Central memory CD8-positive, alpha-beta T cell (primary cell): ENCODE measurements around the gene SNX9.

Experiments
- ATAC-seq: fragments of 150-1000 bp; cut with Tn5 transposase; replicated peaks from 2 replicates; pipeline ENCODE4 v1.10.0; 2022; ENCODE audit warnings: mild to moderate bottlenecking, moderate FRiP score, moderate number of reproducible peaks; ENCODE audit not compliant: poor library complexity, severe bottlenecking; ENCODE audit errors: extremely low read depth
- DNase-seq, 2 donors: peaks; one replicate each; pipeline ENCODE4 v3.0.0; 2021; ENCODE audit warnings: low spot score in 2 of 2
- H3K27ac Mint-ChIP-seq: one replicate; pipeline ENCODE4 v1.8.0; 2022; ENCODE audit warnings: low read depth, mild to moderate bottlenecking, moderate library complexity, mixed read lengths
- H3K27me3 Mint-ChIP-seq: one replicate; pipeline ENCODE4 v1.8.0; 2022; ENCODE audit warnings: mixed read lengths
- H3K36me3 Mint-ChIP-seq: one replicate; pipeline ENCODE4 v1.8.0; 2022; ENCODE audit warnings: mild to moderate bottlenecking, moderate library complexity, mixed read lengths; ENCODE audit not compliant: insufficient read depth
- H3K4me1 Mint-ChIP-seq: one replicate; pipeline ENCODE4 v1.8.0; 2022; ENCODE audit warnings: mixed read lengths
- H3K4me3 Mint-ChIP-seq: one replicate; pipeline ENCODE4 v1.8.0; 2022; ENCODE audit warnings: mild to moderate bottlenecking, moderate library complexity, mixed read lengths
- H3K9me3 Mint-ChIP-seq: one replicate; pipeline ENCODE4 v1.8.0; 2022; ENCODE audit warnings: mixed read lengths

SNX9 gene

GRCh38 chr6:157981395-157982101 is 158.5 kb downstream of the SNX9 start, which contains the start of gene SYNJ2:
TSS of gene SYNJ2 (plus strand) at chr6:157981863. CDS start at chr6:157981962, 99 bp downstream.
- ATAC-seq (peak; percentile 84), DNase-seq (peak; percentile 57 to 69)
- peaks cover 2% of the 10 kb centered on the region for H3K36me3 Mint-ChIP-seq
- H3K9me3 Mint-ChIP-seq = no peaks in the 10 kb centered on the region
- H3K27ac Mint-ChIP-seq = peak within 1 kb of the TSS; percentile 53
- peak within 1 kb of the TSS; percentile 75 for H3K4me3 Mint-ChIP-seq
- no peaks in the 10 kb centered on the region for H3K27me3 Mint-ChIP-seq
- peaks cover 14% of the 10 kb centered on the region for H3K4me1 Mint-ChIP-seq

- Mint-ChIP-seq H3K4me3 (peak overlapping the region; percentile 75), H3K27me3 (no peaks in the 10 kb centered on the region), H3K27ac (no peak overlapping the region), H3K4me1 (peaks cover 14% of the 10 kb centered on the region), H3K36me3 (peaks cover 2% of the 10 kb centered on the region), H3K9me3 (no peaks in the 10 kb centered on the region)
- ATAC-seq = peak; percentile 9
- DNase-seq = no peak
Observed at GRCh38 chr6:157982102-157982562, 159.1 kb downstream of the SNX9 start.

- peak overlapping the region; percentile 75 for H3K4me3 Mint-ChIP-seq
- no peak for DNase-seq
- no peak overlapping the region for H3K27ac Mint-ChIP-seq
Observed at GRCh38 chr6:157982563-157983405, 159.7 kb downstream of the SNX9 start.

GRCh38 chr6:157983406-157984119 is 160.5 kb downstream of the SNX9 start:
- H3K27ac Mint-ChIP-seq = no peak overlapping the region
- ATAC-seq (no peak), DNase-seq (no peak)
- no peaks in the 10 kb centered on the region for H3K27me3 Mint-ChIP-seq
- no peaks in the 10 kb centered on the region for H3K9me3 Mint-ChIP-seq
- peak overlapping the region; percentile 75 for H3K4me3 Mint-ChIP-seq
- H3K4me1 Mint-ChIP-seq = peaks cover 14% of the 10 kb centered on the region
- peaks cover 2% of the 10 kb centered on the region for H3K36me3 Mint-ChIP-seq

More at GRCh38 chr6:157982563-157983405, 159.7 kb downstream of the SNX9 start:
- peaks cover 14% of the 10 kb centered on the region for H3K4me1 Mint-ChIP-seq
- H3K27me3 Mint-ChIP-seq = no peaks in the 10 kb centered on the region
- no peak for ATAC-seq
- H3K9me3 Mint-ChIP-seq = no peaks in the 10 kb centered on the region
- H3K36me3 Mint-ChIP-seq = peaks cover 2% of the 10 kb centered on the region

GRCh38 chr6:157984128-157984527 is 161.1 kb downstream of the SNX9 start:
- Mint-ChIP-seq H3K27me3 (no peaks in the 10 kb centered on the region), H3K27ac (no peak overlapping the region), H3K36me3 (peaks cover 2% of the 10 kb centered on the region), H3K4me3 (peak overlapping the region; percentile 18), H3K9me3 (no peaks in the 10 kb centered on the region), H3K4me1 (peaks cover 14% of the 10 kb centered on the region)
- no peak for DNase-seq
- no peak for ATAC-seq

GRCh38 chr6:157984686-157985225 is 161.7 kb downstream of the SNX9 start:
- no peak for DNase-seq
- Mint-ChIP-seq H3K9me3 (no peaks in the 10 kb centered on the region), H3K27me3 (no peaks in the 10 kb centered on the region), H3K36me3 (peaks cover 2% of the 10 kb centered on the region), H3K27ac (no peak overlapping the region), H3K4me1 (peaks cover 14% of the 10 kb centered on the region), H3K4me3 (peak overlapping the region; percentile 18)
- ATAC-seq = no peak

GRCh38 chr6:157985378-157986155 is 162.5 kb downstream of the SNX9 start:
- Mint-ChIP-seq H3K4me1 (peaks cover 20% of the 10 kb centered on the region), H3K9me3 (no peaks in the 10 kb centered on the region), H3K27me3 (no peaks in the 10 kb centered on the region), H3K27ac (no peak overlapping the region), H3K4me3 (no peak overlapping the region), H3K36me3 (peaks cover 2% of the 10 kb centered on the region)
- ATAC-seq (no peak), DNase-seq (no peak)

- Mint-ChIP-seq H3K27me3 (no peaks in the 10 kb centered on the region), H3K9me3 (no peaks in the 10 kb centered on the region), H3K27ac (no peak overlapping the region), H3K4me1 (peaks cover 16% of the 10 kb centered on the region), H3K36me3 (no peaks in the 10 kb centered on the region), H3K4me3 (no peak overlapping the region)
- DNase-seq (no peak), ATAC-seq (no peak)
Observed at GRCh38 chr6:157987788-157988699, 165.0 kb downstream of the SNX9 start.

- Mint-ChIP-seq H3K4me1 (peaks cover 13% of the 10 kb centered on the region), H3K27me3 (no peaks in the 10 kb centered on the region), H3K36me3 (no peaks in the 10 kb centered on the region), H3K27ac (no peak overlapping the region), H3K9me3 (no peaks in the 10 kb centered on the region), H3K4me3 (no peak overlapping the region)
- no peak for ATAC-seq
- DNase-seq = no peak
Observed at GRCh38 chr6:157988700-157989063, 165.6 kb downstream of the SNX9 start.

- Mint-ChIP-seq H3K36me3 (no peaks in the 10 kb centered on the region), H3K9me3 (no peaks in the 10 kb centered on the region), H3K4me1 (peaks cover 12% of the 10 kb centered on the region), H3K27ac (no peak overlapping the region), H3K27me3 (no peaks in the 10 kb centered on the region), H3K4me3 (no peak overlapping the region)
- DNase-seq = no peak
- no peak for ATAC-seq
Observed at GRCh38 chr6:157989541-157990289, 166.7 kb downstream of the SNX9 start.
